DOHH2 (cell line): ENCODE data around the gene A1BG.
A peak's percentile ranks its signal among the peaks of the same experiment; 100 is the strongest.

Source experiments
- H3F3A ChIP-seq: fragments of 200-600 bp; sonication (generic), shearing (Covaris generic); 2 replicates; pipeline ENCODE4 v1.6.0; 2016; ENCODE audit warnings: antibody characterized with exemption, mild to moderate bottlenecking; ENCODE audit not compliant: control insufficient read depth, insufficient read depth
- H3K27ac ChIP-seq: fragments of 200-600 bp; sonication (generic); 2 replicates; pipeline ENCODE4 v1.5.1; 2014; ENCODE audit warnings: low read depth, mild to moderate bottlenecking, low read length, moderate library complexity
- H3K27me3 ChIP-seq: fragments of 200-600 bp; sonication (generic); 2 replicates; pipeline ENCODE4 v1.6.1; 2014; ENCODE audit warnings: mild to moderate bottlenecking, low read length, mixed read lengths; ENCODE audit not compliant: control insufficient read depth
- H3K36me3 ChIP-seq: fragments of 200-600 bp; sonication (generic); 2 replicates; pipeline ENCODE4 v1.6.1; 2014; ENCODE audit warnings: mild to moderate bottlenecking, low read length, moderate library complexity, mixed read lengths; ENCODE audit not compliant: control insufficient read depth
- H3K4me1 ChIP-seq: fragments of 200-600 bp; sonication (generic); 2 replicates; pipeline ENCODE4 v1.6.1; 2014; ENCODE audit warnings: mild to moderate bottlenecking, low read length, mixed read lengths; ENCODE audit not compliant: control insufficient read depth
- H3K4me2 ChIP-seq: fragments of 200-600 bp; sonication (generic); 2 replicates; pipeline ENCODE4 v1.6.0; 2014; ENCODE audit warnings: mild to moderate bottlenecking, low read length, moderate library complexity
- H3K4me3 ChIP-seq: fragments of 200-600 bp; sonication (generic); 2 replicates; pipeline ENCODE4 v1.5.1; 2014; ENCODE audit warnings: mild to moderate bottlenecking, low read length, mixed read lengths
- H3K79me2 ChIP-seq: fragments of 200-600 bp; sonication (generic); 2 replicates; pipeline ENCODE4 v1.6.1; 2014; ENCODE audit warnings: mild to moderate bottlenecking, low read length, mixed read lengths; ENCODE audit not compliant: control insufficient read depth
- H3K9me2 ChIP-seq: fragments of 200-600 bp; sonication (generic); replicated peaks from 2 replicates; pipeline ENCODE4 v1.6.1; 2014; ENCODE audit warnings: mild to moderate bottlenecking, low read length, mixed read lengths; ENCODE audit not compliant: control insufficient read depth
- H3K9me3 ChIP-seq: fragments of 200-600 bp; sonication (generic); 2 replicates; pipeline ENCODE4 v1.6.1; 2014; ENCODE audit warnings: antibody characterized with exemption, low read length, mixed read lengths; ENCODE audit not compliant: control insufficient read depth, insufficient read depth
- H4K20me1 ChIP-seq: fragments of 200-600 bp; sonication (generic); 2 replicates; pipeline ENCODE4 v1.6.0; 2014; ENCODE audit warnings: low read depth, mild to moderate bottlenecking, antibody characterized with exemption, low read length, moderate library complexity; ENCODE audit not compliant: control insufficient read depth, insufficient read depth
- CTCF ChIP-seq: fragments of 200-600 bp; sonication (generic); IDR thresholded peaks from one replicate; pipeline ENCODE4 v1.5.1; 2014; ENCODE audit warnings: antibody characterized with exemption, mild to moderate bottlenecking, low read depth, low read length; ENCODE audit not compliant: poor library complexity, severe bottlenecking
- EZH2phosphoT487 ChIP-seq: fragments of 200-600 bp; sonication (generic); IDR thresholded peaks from 2 replicates; pipeline ENCODE4 v1.6.1; 2017; ENCODE audit warnings: borderline replicate concordance, mild to moderate bottlenecking, antibody characterized with exemption, low read length, moderate library complexity, mixed read lengths

A1BG gene

GRCh38 chr19:58307736-58308135, 45.6 kb downstream of the A1BG start:
- no peak for TF ChIP-seq CTCF
- no peak for TF ChIP-seq EZH2phosphoT487
- Histone ChIP-seq H3F3A (no peaks in the 10 kb centered on the region), H3K4me2 (no peak overlapping the region), H3K9me3 (peaks cover 56% of the 10 kb centered on the region), H4K20me1 (no peaks in the 10 kb centered on the region), H3K9me2 (no peaks in the 10 kb centered on the region), H3K4me1 (peaks cover 15% of the 10 kb centered on the region), H3K79me2 (peaks cover 51% of the 10 kb centered on the region), H3K27ac (no peak overlapping the region), H3K27me3 (no peaks in the 10 kb centered on the region), H3K36me3 (peaks cover 68% of the 10 kb centered on the region), H3K4me3 (no peak overlapping the region)

- Histone ChIP-seq H3K4me2 (peak overlapping the region; percentile 64), H4K20me1 (no peaks in the 10 kb centered on the region), H3K27ac (no peak overlapping the region), H3K4me1 (peaks cover 15% of the 10 kb centered on the region), H3K36me3 (peaks cover 60% of the 10 kb centered on the region), H3K9me2 (no peaks in the 10 kb centered on the region), H3K79me2 (peaks cover 45% of the 10 kb centered on the region), H3K27me3 (no peaks in the 10 kb centered on the region), H3K9me3 (peaks cover 42% of the 10 kb centered on the region), H3F3A (no peaks in the 10 kb centered on the region), H3K4me3 (peak overlapping the region; percentile 96)
- no peak for TF ChIP-seq EZH2phosphoT487
- TF ChIP-seq CTCF = no peak
These were observed 47.4 kb downstream of the A1BG start for GRCh38 chr19:58305932-58306323.

GRCh38 chr19:58305065-58305931, 48.0 kb downstream of the A1BG start, which contains the start of gene ERVK3-1:
Gene ERVK3-1 (plus strand): TSS chr19:58305377. CDS start chr19:58312169, 6,792 bp downstream.
- Histone ChIP-seq H3K4me3 (peak within 1 kb of the TSS; percentile 96), H3K9me3 (peaks cover 45% of the 10 kb centered on the region), H3K27me3 (no peaks in the 10 kb centered on the region), H3K4me2 (peak within 1 kb of the TSS; percentile 64), H3F3A (no peaks in the 10 kb centered on the region), H3K79me2 (peaks cover 45% of the 10 kb centered on the region), H3K27ac (peak within 1 kb of the TSS; percentile 45), H4K20me1 (no peaks in the 10 kb centered on the region), H3K4me1 (peaks cover 15% of the 10 kb centered on the region), H3K9me2 (no peaks in the 10 kb centered on the region), H3K36me3 (peaks cover 65% of the 10 kb centered on the region)
- TF ChIP-seq EZH2phosphoT487 (no peak), CTCF (no peak)
